PC-9 (cell line): ENCODE measurements around the gene EPHA7. TPM values are rescaled to one million over a fixed set of nuclear protein-coding genes. Genes with fewer than 3 reads are reported as not detected.

Experiments
- BruUV-seq: library from RNA; stranded (reverse); fragments of 400-500 nt; replicated peaks from 2 replicates; lab custom pipeline; 2021; lab: Mats Ljungman, UMichigan
- CTCF ChIA-PET: fragments of 300-600 bp; sonication (Branson Sonifier 250); formaldehyde crosslinking; loops from one replicate; lab custom pipeline; 2022; ENCODE audit warnings: antibody characterized with exemption; lab: Charles Lee
- POLR2A ChIA-PET: fragments of 300-600 bp; sonication (Branson Sonifier 250); formaldehyde crosslinking; loops from one replicate; lab custom pipeline; 2022; ENCODE audit warnings: antibody characterized with exemption; ENCODE audit not compliant: unreplicated experiment; lab: Charles Lee
- DNase-seq, 2 experiments: peaks; one replicate each; pipeline versions ENCODE4 v3.0.0 to v3.0.0-alpha.2; 2015 to 2022; ENCODE audit warnings: mixed read lengths in 1 of 2
- H2AFZ ChIP-seq: fragments of 200-600 bp; sonication (generic); 2 replicates; pipeline ENCODE4 v1.8.1; 2017; ENCODE audit warnings: antibody characterized with exemption
- H3F3A ChIP-seq: fragments of 200-600 bp; sonication (generic); 2 replicates; pipeline ENCODE4 v1.8.1; 2017; ENCODE audit warnings: antibody characterized with exemption, mild to moderate bottlenecking, low read depth; ENCODE audit not compliant: insufficient read depth
- H3K27ac ChIP-seq: fragments of 200-600 bp; sonication (generic); 2 replicates; pipeline ENCODE4 v1.6.1; 2016; ENCODE audit warnings: mixed run types
- H3K27me3 ChIP-seq: fragments of 200-600 bp; sonication (generic); 2 replicates; pipeline ENCODE4 v1.6.1; 2016; ENCODE audit warnings: low read depth, mixed run types; ENCODE audit not compliant: insufficient read depth
- H3K36me3 ChIP-seq: fragments of 200-600 bp; sonication (generic); 2 replicates; pipeline ENCODE4 v1.6.1; 2016; ENCODE audit warnings: low read depth, mixed run types
- H3K4me1 ChIP-seq: fragments of 200-600 bp; sonication (generic); replicated peaks from 2 replicates; pipeline ENCODE4 v1.6.1; 2016; ENCODE audit warnings: mixed run types; ENCODE audit not compliant: insufficient read depth
- H3K4me2 ChIP-seq: fragments of 200-600 bp; sonication (generic); 2 replicates; pipeline ENCODE4 v1.6.1; 2017; ENCODE audit warnings: mixed run types
- H3K4me3 ChIP-seq: fragments of 200-600 bp; sonication (generic); 2 replicates; pipeline ENCODE4 v1.6.1; 2016; ENCODE audit warnings: mixed run types
- H3K79me2 ChIP-seq: fragments of 200-600 bp; sonication (generic); 2 replicates; pipeline ENCODE4 v1.6.1; 2017; ENCODE audit warnings: low read depth, mixed run types
- H3K9me2 ChIP-seq: fragments of 200-600 bp; sonication (generic); 2 replicates; pipeline ENCODE4 v1.8.1; 2017; ENCODE audit warnings: mild to moderate bottlenecking; ENCODE audit not compliant: insufficient read depth
- H3K9me3 ChIP-seq: fragments of 200-600 bp; sonication (generic); 2 replicates; pipeline ENCODE4 v1.8.1; 2016; ENCODE audit warnings: low read depth; ENCODE audit not compliant: insufficient read depth
- H4K20me1 ChIP-seq: fragments of 200-600 bp; sonication (generic); 2 replicates; pipeline ENCODE4 v1.8.1; 2017; ENCODE audit not compliant: insufficient read depth
- EZH2 ChIP-seq: fragments of 200-600 bp; sonication (generic); IDR thresholded peaks from 2 replicates; pipeline ENCODE4 v1.8.0; 2017; ENCODE audit warnings: antibody characterized with exemption, low read depth
- intact Hi-C: fragments of 100-400 bp; cut with micrococcal nuclease; formaldehyde crosslinking; loops from one replicate; pipeline ENCODE4 v1.10.0; 2022; ENCODE audit not compliant: unreplicated experiment
- total RNA-seq: library from RNA; stranded (reverse); gene quantifications from 2 replicates; pipeline ENCODE4 v1.2.3, GENCODE V29; 2021
- TF ChIP-seq, protein P1 (sequence below): fragments of 200-600 bp; sonication (generic); conservative IDR thresholded peaks from 2 replicates; pipeline ENCODE4 v1.6.1; 2017; ENCODE audit warnings: mixed run types, antibody characterized with exemption, mild to moderate bottlenecking, moderate library complexity

EPHA7 gene
- total RNA-seq, 1 experiment from 2014 or later: 0.57 TPM

DNA sequence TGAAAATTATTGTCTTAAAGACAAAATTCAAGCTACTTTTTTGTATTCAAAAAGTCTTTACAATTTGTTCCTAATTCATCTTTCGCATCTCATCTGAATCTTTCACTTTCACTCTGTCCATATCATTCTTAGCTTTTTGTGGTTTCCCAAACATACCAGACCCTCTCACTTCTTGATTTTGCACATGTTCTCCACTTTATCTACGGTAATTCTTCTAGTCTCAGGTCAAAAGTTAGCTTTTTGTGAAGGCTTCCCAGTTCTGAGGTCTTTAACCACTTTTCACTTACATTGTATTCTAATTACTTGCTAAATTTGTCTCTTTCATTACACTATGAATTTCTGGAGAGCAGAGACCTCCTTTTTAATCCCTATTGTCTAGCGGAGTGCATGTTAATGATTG lies 34.6 kb upstream of the EPHA7 start:
- no peaks in the 10 kb centered on the region for H3K4me1 ChIP-seq
- intact Hi-C loops: no loop called here
- TF ChIP-seq EZH2: no peak
- TF ChIP-seq, protein P1, sequence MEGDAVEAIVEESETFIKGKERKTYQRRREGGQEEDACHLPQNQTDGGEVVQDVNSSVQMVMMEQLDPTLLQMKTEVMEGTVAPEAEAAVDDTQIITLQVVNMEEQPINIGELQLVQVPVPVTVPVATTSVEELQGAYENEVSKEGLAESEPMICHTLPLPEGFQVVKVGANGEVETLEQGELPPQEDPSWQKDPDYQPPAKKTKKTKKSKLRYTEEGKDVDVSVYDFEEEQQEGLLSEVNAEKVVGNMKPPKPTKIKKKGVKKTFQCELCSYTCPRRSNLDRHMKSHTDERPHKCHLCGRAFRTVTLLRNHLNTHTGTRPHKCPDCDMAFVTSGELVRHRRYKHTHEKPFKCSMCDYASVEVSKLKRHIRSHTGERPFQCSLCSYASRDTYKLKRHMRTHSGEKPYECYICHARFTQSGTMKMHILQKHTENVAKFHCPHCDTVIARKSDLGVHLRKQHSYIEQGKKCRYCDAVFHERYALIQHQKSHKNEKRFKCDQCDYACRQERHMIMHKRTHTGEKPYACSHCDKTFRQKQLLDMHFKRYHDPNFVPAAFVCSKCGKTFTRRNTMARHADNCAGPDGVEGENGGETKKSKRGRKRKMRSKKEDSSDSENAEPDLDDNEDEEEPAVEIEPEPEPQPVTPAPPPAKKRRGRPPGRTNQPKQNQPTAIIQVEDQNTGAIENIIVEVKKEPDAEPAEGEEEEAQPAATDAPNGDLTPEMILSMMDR: no peak
- CTCF ChIA-PET: no interaction called here
- no peaks in the 10 kb centered on the region for H3K79me2 ChIP-seq
- BruUV-seq: no TSS peak
- H4K20me1 ChIP-seq: no peaks in the 10 kb centered on the region
- no peaks in the 10 kb centered on the region for H3K9me2 ChIP-seq
- H3K27ac ChIP-seq: no peak overlapping the region
- H3K4me3 ChIP-seq: no peak overlapping the region
- no peak for DNase-seq
- no peaks in the 10 kb centered on the region for H3K9me3 ChIP-seq
- H3K27me3 ChIP-seq: no peaks in the 10 kb centered on the region
- H3K36me3 ChIP-seq: no peaks in the 10 kb centered on the region
- H2AFZ ChIP-seq: no peak overlapping the region
- no peak overlapping the region for H3K4me2 ChIP-seq
- POLR2A ChIA-PET: no interaction called here
- H3F3A ChIP-seq: no peaks in the 10 kb centered on the region

DNA sequence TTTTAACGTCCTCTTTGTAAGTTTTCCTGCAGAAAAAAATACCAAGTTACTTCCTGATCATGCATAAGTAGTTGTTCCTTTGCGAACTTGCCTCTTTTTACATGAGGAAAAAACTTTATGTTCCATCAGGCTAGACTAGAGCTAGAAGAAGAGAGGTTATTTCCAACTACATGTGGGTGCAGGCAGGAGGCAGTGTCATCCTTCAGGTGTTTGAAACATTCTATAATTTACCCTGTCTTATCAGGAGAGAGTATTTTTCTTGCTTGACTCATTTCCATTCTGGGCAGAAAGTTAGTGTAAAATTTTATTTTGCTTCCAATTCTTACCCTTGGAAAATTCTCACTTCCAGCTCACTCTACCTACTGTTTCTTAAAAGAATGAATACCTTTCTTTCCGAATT lies 28.5 kb upstream of the EPHA7 start:
- no TSS peak for BruUV-seq
- Histone ChIP-seq H3K4me3 (no peak overlapping the region), H3K27me3 (no peaks in the 10 kb centered on the region), H3K4me2 (no peak overlapping the region), H3K36me3 (no peaks in the 10 kb centered on the region), H3K9me3 (no peaks in the 10 kb centered on the region), H4K20me1 (no peaks in the 10 kb centered on the region), H2AFZ (no peak overlapping the region), H3K79me2 (no peaks in the 10 kb centered on the region), H3K9me2 (no peaks in the 10 kb centered on the region), H3K4me1 (no peaks in the 10 kb centered on the region), H3F3A (no peaks in the 10 kb centered on the region), H3K27ac (no peak overlapping the region)
- intact Hi-C loops: no loop called here
- POLR2A ChIA-PET: no interaction called here
- TF ChIP-seq EZH2: no peak
- TF ChIP-seq, protein P1: no peak
- CTCF ChIA-PET: interaction anchor here (0.6 kb wide), 1 partner anchor 659 kb away, joined by 3 read pairs; no protein-coding TSS in a partner anchor
- DNase-seq: no peak

DNA sequence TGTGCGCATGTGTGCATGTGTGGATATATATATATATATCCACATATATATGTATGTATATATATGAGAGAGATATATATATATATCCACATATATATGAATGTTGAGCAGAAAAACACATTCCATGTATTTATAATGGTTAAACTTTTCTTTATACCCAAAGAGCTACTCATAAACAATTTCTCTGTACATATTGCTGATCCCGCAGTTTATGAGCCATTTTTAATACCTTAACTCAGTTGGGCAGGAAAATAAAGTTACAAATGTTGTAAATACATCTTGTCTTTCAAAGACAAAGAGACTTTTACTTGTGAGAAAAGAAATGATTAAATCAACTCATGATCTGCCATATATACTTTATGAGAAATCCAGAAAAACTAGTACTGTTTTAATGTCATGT lies 18.1 kb upstream of the EPHA7 start:
- no peak overlapping the region for H2AFZ ChIP-seq
- POLR2A ChIA-PET: no interaction called here
- no peak overlapping the region for H3K4me2 ChIP-seq
- H3K27ac ChIP-seq: no peak overlapping the region
- no peaks in the 10 kb centered on the region for H3F3A ChIP-seq
- H3K36me3 ChIP-seq: no peaks in the 10 kb centered on the region
- no peak for TF ChIP-seq EZH2
- TF ChIP-seq, protein P1: no peak
- H3K79me2 ChIP-seq: no peaks in the 10 kb centered on the region
- H3K9me3 ChIP-seq: no peaks in the 10 kb centered on the region
- H3K27me3 ChIP-seq: no peaks in the 10 kb centered on the region
- intact Hi-C loops: no loop called here
- no peaks in the 10 kb centered on the region for H3K9me2 ChIP-seq
- DNase-seq: no peak
- no peak overlapping the region for H3K4me3 ChIP-seq
- H3K4me1 ChIP-seq: no peaks in the 10 kb centered on the region
- CTCF ChIA-PET: no interaction called here
- no peaks in the 10 kb centered on the region for H4K20me1 ChIP-seq
- no TSS peak for BruUV-seq
